Occipital lobe (tissue), 2 donors: ENCODE measurements around the gene SMYD2. TPM values are rescaled to one million over a fixed set of nuclear protein-coding genes. Genes with fewer than 3 reads are reported as not detected.

ENCODE experiments used
- DNase-seq: peaks from one replicate; lab custom pipeline; 2025; lab: John Stamatoyannopoulos, UW
- total RNA-seq: library from RNA; depleted of rRNA; stranded (reverse); fragments of >200 nt; gene quantifications from one replicate; pipeline ENCODE4 v1.2.3, GENCODE V29; 2014

Gene SMYD2
- total RNA-seq, 1 donor from 2014 or later = 51.6 TPM

DNA sequence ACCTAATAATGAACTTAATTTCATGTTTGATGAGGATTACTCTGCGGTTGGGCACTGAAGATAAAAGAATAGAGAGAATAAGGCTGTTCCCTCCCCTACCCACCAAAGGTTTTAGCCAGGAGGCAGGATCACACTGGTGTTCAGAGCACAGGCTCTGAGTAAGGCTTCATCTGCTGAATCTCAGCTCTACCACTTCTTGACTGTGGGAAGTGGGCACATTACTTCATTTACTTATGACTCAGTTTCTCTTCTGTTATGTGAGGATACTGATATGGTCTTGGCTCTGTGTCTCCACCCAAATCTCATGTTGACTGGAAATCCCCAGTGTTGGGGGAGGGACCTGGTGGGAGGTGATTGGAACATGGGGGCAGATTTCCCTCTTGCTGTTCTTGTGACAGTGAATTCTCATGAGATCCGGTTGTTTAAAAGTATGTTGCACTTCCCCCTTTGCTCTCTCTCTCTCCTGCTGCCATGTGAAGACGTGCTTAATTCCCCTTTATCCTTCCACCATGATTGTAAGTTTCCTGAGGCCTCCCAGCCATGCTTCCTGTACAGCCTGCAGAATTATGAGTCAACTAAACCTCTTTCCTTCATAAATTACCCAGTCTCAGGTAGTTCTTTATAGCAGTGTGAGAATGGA is 79.7 kb downstream of the SMYD2 start:
- no peak for DNase-seq

DNA sequence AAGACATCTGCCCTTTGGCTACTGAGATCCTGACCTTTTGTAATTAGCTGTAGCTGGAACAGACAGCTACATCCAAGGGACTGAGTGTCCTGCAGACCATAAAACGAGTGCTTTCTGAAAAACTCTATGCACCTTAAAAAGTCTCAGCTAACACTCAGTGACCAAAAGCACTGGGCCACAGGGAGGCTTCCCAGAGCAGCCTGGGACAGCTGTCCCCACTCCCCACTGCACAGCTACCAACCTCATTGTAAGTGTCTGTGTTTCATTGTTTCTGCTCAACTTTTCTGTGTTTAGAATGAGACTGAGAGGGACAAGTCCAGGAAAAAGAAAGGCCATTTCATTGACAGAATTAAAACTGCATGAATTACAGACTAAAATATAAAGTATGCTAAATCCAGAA is 80.7 kb downstream of the SMYD2 start:
- DNase-seq = no peak

DNA sequence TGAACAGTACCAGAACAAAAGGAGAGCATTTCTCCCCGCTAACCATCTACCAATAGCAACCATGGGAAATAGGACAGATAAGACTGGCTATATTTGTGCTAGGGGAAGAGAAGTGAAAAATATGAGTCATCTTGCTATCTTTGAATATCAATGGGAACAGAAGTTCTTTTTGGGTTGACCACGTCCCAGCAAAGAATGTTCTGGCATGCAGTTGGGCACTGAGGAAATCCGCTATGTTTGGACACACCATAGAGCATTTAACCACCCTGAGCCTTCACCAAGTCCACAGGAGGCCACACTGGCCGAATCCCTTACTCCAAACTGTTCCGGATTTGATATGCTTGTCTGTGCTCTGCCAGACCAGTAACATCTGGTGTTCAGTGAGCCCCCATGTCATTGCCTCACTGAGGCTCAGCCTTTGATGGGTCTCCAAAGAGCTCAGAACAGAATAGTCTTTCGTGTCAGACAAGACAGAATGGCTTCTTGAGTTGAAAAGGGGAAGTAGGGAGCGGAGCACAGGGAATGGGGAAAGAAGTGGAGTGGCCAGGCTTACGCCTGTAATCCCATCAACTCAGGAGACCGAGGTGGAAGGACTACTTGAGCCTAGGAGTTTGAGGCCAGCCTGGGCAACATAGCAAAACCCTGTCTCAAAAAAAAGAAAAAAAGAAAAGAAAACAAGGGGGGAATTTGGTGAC is 81.4 kb downstream of the SMYD2 start:
- DNase-seq = peak; percentile 36

DNA sequence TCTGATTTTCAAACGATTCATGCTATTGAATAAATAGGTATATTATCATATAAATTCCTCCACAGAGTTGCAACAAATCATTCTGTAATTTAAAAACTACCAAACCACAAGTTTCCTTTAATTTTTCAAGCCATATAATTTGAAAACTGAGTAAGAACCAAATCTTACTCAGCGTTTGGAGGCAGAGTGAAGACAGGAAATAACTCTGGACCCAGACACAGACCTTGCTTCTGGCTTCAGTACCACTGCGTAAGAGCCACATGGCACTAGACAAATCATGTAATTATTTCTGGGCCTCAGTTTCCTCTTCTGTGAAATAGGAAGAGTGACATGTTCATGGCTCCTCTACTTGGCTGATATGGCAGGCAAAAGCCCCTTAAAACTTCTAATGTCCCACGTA is 82.4 kb downstream of the SMYD2 start:
- no peak for DNase-seq

DNA sequence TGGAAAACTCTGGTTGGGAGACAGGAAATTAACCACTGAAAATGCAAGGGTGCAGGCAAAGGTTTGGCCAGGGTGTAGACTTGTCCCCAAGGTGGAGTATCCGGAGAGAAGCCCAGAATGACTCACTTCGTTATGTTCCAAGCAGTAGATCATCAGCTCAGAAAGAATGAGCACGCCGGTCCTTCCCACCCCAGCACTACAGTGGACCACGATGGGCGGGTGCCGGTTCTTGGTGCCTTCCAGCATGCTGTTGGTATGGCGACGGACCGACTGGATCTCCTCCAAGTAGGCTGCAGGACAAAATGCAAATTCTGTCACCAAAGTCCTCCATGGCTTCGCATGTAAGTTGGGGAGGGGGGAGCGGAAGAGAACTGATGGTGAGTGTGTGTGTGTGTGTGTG is 83.4 kb downstream of the SMYD2 start:
- DNase-seq = no peak

DNA sequence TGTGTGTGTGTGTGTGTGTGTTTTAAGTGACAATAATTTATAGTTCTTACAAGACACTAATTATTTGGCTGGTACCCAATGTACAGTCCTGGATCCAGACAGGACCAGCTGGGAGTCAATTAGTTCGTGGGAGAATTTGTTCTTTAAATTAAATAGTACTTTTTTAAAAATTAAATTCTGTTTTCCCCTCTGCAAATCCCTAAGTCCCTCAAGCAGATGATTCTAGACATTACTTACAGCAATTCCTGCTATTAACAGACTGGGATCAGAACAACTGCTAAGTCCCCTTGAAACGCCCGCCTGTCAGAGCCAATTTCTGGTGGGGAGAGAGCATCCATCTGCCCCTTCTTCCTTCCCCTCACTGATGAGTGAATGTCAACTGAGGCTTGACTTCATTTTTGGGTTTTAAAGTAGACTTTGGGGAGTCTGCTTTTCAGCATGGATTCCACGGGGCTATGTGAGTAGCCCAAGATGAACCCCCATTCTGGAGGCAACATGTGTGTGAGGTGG is 83.9 kb downstream of the SMYD2 start:
- no peak for DNase-seq

DNA sequence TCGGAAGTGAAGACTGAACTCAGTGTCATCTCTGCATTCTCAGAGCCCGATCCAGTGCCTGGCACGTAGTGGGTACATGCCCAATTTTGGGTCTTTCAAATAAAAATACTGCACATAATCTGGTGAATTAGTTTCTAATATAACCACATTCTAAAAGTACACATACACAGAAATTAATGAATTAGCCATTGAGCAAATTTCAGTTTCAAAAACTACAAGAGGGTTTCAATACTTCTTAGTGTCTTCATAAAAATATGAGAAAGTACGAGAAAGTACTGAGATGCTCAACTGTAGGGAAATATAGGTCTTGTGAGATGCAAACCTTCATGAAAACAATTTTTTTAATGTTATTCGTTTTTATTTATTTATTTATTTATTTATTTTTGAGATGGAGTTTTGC is 86.9 kb downstream of the SMYD2 start:
- no peak for DNase-seq

DNA sequence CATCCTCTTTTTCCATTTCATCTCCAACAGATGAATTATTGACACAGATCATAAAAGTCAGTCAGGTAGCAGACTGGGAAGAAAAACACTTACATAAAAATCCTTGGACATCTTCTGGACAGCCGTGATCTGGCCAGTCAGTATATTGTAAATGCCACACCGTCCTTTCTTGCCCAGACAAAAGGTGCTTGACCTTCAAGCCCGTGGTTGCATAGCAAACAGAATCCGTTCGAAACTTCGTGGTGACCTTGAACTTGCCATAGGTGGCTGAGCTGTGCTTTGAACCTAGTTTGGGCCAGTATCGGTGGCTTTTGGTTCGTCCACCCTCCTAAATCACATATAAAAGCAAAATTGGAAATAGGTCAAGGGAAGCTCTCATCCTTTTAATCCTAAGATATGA is 88.4 kb downstream of the SMYD2 start:
- no peak for DNase-seq

DNA sequence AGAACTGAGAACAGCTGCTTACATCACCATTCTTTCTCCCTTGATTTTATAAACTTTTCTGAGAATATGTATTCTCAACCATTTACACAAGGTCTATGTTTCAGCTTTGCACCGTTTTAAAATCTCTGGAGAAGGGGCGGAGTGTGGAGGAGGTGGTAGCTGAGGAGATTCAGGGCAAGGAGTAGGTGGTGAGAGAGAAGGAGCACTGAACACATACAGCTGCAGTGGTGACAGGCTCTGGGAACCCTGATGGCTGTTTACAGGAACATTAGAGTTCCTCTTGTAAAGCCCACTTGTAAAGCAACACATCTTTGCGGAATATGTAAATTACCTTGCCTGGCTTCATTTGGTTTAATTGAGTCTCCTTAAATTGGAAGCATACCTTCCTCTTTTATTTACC is 89.7 kb downstream of the SMYD2 start:
- DNase-seq = peak; percentile 61

DNA sequence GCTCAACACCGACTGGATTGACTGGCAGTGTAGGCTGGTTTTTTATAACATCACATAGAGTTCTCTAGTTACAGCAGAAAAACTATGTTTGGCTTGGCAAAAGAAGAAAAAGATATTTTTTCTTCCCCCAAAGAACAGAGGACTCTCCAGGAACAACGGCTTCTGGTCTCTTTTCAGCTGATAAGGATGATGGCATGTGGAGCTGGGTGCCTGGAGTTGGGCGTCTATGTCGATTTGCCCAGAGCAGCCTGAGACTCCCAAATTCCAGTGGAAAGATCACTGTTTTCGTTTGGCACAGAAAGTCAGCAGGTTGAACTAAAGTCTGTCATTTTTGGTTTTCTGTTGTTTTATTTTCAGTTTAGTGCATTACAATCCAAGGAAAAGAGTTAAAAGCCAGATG is 91.1 kb downstream of the SMYD2 start:
- DNase-seq = peak; percentile 11

DNA sequence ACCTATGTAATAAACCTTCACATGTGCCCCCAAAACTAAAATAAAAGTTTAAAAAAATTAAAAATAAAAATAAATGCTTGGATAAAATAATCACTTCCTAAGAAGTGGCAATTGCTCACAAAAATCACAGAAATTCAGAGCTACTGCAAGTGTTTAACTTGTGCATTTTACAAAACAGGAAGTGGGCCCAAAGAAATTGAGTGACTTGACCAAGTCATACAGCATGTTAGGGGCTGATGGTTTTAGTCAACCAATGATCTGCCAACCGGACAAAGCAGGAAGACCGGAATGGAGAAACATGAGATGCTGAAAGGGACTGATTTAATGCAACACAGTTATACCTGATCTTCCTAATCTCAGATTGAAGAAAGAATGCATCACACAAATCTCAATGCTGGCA is 96.5 kb downstream of the SMYD2 start:
- no peak for DNase-seq

DNA sequence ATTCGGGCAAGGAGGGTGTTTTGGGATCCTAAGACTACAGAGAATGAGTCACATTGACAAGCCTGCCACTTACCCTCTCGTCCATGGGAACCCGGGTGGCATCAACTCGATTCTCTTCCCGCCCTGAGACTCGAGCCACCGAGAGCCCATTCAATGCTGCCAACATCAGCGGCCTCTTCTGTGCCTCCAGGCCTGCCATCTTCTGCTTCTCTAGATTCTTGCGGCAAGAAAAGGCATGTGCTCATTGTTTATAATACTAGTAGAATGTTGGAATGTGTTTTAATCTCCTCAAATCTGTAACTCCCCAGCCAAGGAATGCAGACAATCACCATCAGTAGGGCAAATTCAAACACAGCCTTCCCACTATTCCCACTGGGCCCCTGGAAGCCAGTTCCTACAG is 96.9 kb downstream of the SMYD2 start:
- no peak for DNase-seq

DNA sequence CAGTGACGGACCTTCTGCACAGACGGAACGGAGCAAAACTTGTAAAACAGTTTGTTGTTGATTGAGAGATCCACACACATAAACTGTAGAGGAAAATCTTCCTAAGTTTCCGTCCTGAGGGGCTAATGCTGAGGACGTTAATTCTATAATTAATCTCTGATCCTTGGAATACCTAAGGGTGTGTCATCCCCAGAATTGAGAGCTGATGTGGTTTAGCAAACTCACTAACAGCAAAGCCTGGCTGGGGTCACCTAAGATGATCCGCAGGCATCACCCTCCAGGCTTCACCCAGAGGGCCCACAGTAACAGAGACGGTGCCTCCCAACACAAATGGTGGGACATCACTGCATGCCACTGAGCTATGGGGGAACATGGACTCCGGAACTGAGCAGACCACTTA is 97.5 kb downstream of the SMYD2 start:
- no peak for DNase-seq

DNA sequence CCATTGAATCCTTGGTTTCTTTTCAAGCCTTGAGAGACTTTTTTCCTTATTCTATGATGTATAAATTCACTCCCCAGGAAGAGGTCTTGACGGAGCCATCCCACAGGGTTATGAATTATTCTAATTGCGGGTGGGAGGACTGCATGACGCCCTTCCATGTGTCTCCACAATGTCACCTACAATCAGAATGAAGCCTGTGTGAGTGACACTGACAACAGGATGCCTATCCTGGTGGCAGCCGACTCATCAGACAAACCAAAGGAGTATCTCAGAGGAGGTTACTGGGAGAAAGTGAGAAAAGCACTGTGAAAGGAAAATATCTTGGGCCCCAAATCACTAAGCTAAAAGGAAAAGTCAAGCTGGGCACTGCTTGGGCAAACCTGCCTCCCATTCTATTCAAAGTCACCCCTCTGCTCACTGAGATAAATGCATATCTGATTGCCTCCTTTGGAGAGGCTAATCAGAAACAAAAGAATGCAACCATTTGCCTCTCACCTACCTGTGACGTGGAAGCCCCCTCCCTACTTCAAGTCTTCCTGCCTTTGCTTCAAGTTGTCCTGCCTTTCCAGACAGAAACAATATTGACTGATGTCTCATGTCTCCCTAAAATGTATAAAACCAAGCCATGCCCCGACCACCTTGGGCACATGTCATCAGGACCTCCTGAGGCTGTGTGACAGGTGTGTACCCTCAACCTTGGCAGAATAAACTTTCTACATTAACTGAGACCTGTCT is 98.4 kb downstream of the SMYD2 start:
- DNase-seq = no peak

DNA sequence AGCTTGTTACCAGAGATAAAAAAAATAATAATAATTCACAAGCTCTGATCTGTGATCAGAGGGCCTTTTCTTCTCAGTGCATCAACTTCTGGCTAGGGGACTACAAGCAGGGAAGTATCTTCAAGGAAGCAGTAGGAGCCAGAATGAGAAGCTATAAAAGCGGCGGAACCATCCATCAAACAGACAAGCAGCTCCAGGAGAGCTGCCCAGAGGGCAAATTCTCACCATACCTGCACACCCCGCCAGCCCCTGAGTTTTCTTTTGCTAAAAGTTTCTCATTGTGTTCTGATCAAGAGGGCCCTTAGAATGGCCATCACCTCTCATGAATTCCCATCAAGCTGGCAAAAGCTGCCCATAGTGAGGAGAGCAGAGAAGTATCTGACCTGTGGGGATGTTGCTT is 99.4 kb downstream of the SMYD2 start:
- DNase-seq = no peak

DNA sequence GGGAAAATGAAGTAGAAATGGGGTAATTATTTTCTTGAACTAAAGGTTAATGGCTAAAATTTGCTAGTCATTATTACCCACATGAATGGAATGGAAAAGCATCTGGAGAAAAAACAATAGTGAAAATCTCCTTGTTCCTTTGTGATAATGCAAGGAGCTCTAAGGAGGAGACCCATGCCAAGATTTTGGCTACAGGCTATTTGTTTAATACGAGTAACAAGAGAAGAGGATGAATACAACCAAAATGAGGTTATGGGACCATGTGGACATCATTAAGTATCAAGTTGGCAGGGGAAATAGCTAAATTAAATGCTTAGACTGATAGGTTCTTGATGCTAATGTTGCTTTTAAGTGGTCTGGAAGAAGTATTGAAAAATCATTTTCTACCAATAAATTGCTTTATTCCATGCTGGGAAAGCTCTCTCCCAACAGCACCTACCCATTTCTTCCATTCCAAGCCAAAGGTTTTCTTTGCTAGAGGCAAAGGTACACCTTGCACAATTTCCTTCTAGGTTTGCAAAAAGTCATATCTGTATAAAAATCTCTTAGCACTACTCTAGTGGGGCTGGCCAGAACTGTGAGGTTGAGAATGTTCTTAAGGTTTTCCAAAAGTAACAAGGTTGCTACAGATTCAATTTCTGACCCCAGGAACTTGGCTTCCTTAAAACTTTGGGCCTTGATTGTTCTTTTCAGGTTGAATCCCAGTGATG is 100.2 kb downstream of the SMYD2 start:
- no peak for DNase-seq

DNA sequence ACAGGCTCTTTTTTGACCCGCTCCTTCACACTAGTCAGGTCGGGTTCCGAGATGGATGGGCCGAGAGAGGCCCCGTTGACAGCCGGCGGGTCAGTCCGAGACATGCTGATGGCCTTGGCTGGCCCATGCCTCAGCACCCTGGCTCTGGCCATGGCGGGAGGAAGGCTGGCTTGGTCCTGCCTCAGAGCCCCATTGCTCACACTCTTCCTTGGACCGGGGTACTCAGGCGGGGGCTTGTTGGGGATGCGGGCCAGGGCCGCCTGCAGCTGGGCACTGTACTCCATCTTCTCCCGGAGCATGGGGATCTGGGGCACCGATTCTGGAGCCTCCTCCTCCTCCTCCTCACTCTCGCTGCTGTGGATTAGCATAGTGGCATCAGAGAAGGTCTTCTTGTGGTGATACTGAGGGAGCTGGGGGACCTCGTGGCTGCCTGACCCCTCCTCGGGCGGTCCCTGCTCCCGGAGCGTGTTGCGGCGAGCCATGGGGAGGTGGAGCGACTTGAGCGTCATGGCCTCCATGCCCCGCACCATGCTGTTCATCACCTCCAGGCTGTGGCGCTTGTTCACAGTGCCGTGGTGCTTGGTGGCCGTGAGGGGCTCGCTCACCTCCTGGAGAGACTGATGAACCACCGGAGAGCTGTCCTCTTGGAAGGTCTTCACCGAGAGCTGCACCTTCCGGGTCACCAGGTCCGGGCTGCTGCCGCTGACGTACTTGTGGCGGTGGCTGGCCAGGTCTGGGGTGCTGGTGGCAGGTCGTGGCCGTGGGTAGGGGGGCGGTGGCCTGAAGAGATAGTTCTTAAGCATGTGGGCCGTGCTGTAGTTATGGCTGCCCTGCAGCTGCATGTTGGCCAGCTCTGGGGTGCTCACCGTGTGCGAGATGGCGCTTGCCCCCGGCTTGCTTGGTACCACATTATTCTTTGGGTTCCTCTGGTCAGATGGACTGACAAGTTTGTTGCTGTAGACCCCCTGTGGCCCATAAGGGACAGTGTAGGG is 102.7 kb downstream of the SMYD2 start:
- no peak for DNase-seq

DNA sequence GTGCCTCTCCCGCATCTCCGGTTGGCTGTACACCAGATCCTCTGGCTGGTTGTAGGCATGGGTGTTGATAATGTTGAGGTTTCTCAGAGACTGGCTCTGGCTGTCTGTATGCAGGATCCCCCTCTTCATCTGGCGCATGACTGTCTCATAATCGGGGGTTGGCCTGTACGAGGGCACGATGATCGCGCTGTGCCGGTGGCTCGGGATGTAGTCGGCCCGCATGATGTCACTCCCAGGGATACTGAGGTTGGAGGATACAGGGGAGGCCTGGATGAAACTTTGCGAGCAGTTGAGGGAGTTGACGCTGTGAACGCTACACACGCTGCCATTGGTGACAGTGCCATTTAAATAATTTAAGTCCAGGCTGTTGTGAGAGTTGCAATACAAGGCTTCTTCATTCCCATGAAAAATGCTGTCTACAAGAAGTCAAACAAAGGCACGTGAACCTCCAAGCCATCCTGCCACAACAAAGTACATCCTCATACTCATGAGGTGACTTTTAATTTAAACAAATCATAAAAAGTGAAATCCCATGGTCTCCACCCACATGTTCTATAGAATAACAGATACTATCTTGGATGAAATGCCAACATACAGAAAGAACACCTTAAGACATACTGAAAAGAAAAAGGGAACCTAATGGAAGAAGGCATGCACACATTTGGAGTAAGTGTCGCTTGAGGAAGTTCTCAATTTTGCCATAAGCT is 103.6 kb downstream of the SMYD2 start:
- no peak for DNase-seq

DNA sequence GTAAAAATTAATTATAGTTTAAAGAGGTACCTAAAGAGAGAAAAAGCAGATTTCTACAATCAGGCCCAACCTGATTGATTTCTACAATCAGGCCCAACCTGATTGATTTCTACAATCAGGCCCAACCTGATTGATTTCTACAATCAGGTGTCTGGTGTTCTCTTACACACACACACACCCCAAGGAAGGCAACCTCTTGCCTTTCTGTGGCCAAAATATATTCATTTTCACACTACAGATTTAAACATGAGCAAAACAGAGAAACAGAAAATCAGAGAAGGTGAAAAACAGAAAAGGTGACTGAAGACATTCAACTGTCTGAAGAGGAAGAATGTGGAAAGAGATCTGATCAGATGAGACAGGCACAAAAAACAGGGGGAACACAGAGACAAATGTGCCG is 104.5 kb downstream of the SMYD2 start:
- DNase-seq = no peak

DNA sequence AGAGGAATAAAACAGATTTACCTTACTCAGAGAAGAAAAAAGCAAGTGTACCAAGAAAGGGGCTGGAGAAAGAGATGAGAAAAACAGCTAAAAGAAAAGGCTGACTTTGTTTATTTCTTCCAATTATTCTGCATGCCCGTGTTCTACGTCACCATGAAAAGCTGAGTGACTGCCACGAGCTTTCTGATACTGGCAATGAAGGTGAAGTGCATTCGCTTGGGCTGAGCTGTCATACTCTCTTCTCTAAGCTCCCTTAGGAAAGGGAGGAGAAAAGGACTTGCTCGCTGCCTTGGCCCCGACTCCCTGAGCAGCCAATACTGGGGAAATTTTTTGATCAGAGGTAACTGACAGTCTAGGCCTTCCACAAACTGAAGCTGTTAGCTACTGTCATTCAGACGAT is 105.4 kb downstream of the SMYD2 start:
- DNase-seq = no peak
